Gastrocnemius medialis (tissue), 4 donors: ENCODE results near the gene TMEM108. TPM values are rescaled to one million over a fixed set of nuclear protein-coding genes. Genes with fewer than 3 reads are reported as not detected.

ENCODE experiments used
- ATAC-seq, 2 donors: fragments of 150-250 bp; one replicate each; pipeline ENCODE4 v1.9.1; 2016
- DNase-seq, 2 donors: peaks; one replicate each; pipeline ENCODE4 v3.0.0-alpha.2; 2019
- H3K27ac ChIP-seq, 4 donors: fragments of 200-600 bp; sonication (generic); 1 replicate in 1 of 4; 2 replicates in 3 of 4; pipeline ENCODE4 v1.5.1; 2016 to 2018; ENCODE audit warnings: mild to moderate bottlenecking in 2 of 4, moderate library complexity in 1 of 4
- H3K27me3 ChIP-seq, 3 donors: fragments of 200-600 bp; sonication (generic) in 2 of 3; 1 replicate in 1 of 3; 2 replicates in 2 of 3; pipeline versions ENCODE4 v1.5.1 to v1.6.0; 2016 to 2019; ENCODE audit warnings: mild to moderate bottlenecking in 1 of 3, moderate library complexity in 1 of 3
- H3K36me3 ChIP-seq, 2 donors: fragments of 200-600 bp; sonication (generic) in 1 of 2; one replicate each; pipeline ENCODE4 v1.5.1; 2017 to 2018
- H3K4me1 ChIP-seq, 2 donors: fragments of 200-600 bp; sonication (generic) in 1 of 2; one replicate each; pipeline ENCODE4 v1.5.1; 2016 to 2017; ENCODE audit warnings: mild to moderate bottlenecking in 2 of 2
- H3K4me3 ChIP-seq, 4 donors: fragments of 200-600 bp; sonication (generic) in 3 of 4; 1 replicate in 1 of 4; 2 replicates in 3 of 4; pipeline ENCODE4 v1.5.1; 2016 to 2019; ENCODE audit warnings: mild to moderate bottlenecking in 2 of 4
- H3K9me3 ChIP-seq, 3 donors: fragments of 200-600 bp; sonication (generic) in 2 of 3; 1 replicate in 1 of 3; 2 replicates in 2 of 3; pipeline ENCODE4 v1.5.1; 2016 to 2019
- CTCF ChIP-seq, 5 experiments: fragments of 450-650 bp in 3 of 5; fragments of 200-600 bp in 2 of 5; sonication (generic) in 2 of 5; IDR thresholded peaks in 4 of 5; conservative IDR thresholded peaks in 1 of 5; 1 replicate in 4 of 5; 2 replicates in 1 of 5; pipeline ENCODE4 v1.5.1; 2016 to 2019; ENCODE audit warnings: antibody characterized with exemption in 5 of 5, mild to moderate bottlenecking in 3 of 5, moderate library complexity in 3 of 5
- POLR2A ChIP-seq, 2 donors: fragments of 450-650 bp; IDR thresholded peaks; one replicate each; pipeline ENCODE4 v1.6.1; 2017; ENCODE audit warnings: antibody characterized with exemption in 2 of 2, mild to moderate bottlenecking in 2 of 2, moderate library complexity in 2 of 2
- in situ Hi-C, 4 donors: fragments of 200-750 bp; cut with MboI; loops; one replicate each; pipeline versions ENCODE4 v1.15.0 to v1.8.0; 2017; ENCODE audit warnings: low sequenced_read_pairs in 4 of 4
- intact Hi-C: fragments of 100-400 bp; cut with DNase I; formaldehyde crosslinking; loops from one replicate; pipeline ENCODE4 v1.15.1; 2023; ENCODE audit warnings: low total_unique reads
- total RNA-seq, 4 donors: library from RNA; depleted of rRNA; stranded (reverse); fragments of >200 nt; gene quantifications; one replicate each; pipeline versions ENCODE4 v1.1.0 to v1.2.3, GENCODE V29; 2016

Gene TMEM108
- total RNA-seq, 4 donors from 2014 or later = 1.1 to 3.7 (median 2.4) TPM

DNA sequence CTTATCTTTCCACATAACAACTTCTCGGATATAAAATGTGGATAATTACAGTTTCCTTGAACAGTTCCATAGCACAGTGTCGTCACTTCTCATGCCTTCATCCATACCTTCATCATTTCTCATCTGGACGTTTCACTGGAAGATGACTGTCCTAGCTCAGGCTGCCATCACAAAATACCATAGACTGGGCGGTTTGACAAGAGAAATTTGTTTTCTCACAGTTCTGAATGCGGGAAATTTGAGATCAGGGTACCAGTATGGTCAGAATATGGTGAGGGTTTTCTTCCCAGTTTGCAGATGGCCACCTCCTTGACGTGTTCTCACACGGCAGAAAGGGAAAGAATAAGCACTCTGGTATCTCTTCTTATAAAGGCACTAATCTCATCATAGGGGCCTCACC is 42.8 kb downstream of the TMEM108 start:
- H3K9me3 ChIP-seq = no peaks in the 10 kb centered on the region
- no peak for ATAC-seq
- TF ChIP-seq POLR2A (IDR thresholded peaks at IDR 0.05) (no peak), CTCF (IDR thresholded peaks at IDR 0.05 in 4 of 5, conservative IDR thresholded peaks at IDR 0.05 in 1 of 5) (no peak)
- no peaks in the 10 kb centered on the region for H3K27me3 ChIP-seq
- intact Hi-C loops = no loop called here
- no peak for DNase-seq
- no peak overlapping the region for H3K27ac ChIP-seq
- peaks cover 6 to 10% of the 10 kb centered on the region in 2 donors for H3K4me1 ChIP-seq
- peaks cover 0 to 5% of the 10 kb centered on the region in 2 donors for H3K36me3 ChIP-seq
- H3K4me3 ChIP-seq = no peak overlapping the region
- in situ Hi-C loops = no loop called here

DNA sequence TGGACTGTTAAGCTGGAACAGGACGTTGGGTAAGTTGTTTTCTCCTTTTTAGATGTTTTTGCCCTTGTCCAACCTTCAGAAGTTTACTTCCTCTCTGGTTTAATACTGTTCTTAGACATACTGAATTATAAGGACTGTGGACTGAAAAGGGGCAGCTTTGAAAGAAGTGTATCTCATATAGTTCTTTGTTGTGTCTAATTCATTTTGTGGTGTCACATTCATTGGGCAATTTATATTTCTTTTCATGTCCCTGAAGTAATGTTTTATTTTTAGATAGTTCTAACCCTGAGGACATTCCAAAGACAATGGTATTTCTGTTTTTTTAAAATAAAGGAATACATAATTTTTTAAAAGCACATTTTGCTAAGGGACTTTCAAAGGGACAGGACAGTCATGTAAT is 45.2 kb downstream of the TMEM108 start:
- DNase-seq = no peak
- Histone ChIP-seq H3K4me3 (no peak overlapping the region), H3K27ac (no peak overlapping the region), H3K9me3 (no peaks in the 10 kb centered on the region), H3K36me3 (peaks cover 0 to 5% of the 10 kb centered on the region in 2 donors), H3K4me1 (peaks cover 6 to 10% of the 10 kb centered on the region in 2 donors), H3K27me3 (no peaks in the 10 kb centered on the region)
- ATAC-seq = no peak
- in situ Hi-C loops = no loop called here
- TF ChIP-seq POLR2A (IDR thresholded peaks at IDR 0.05) (no peak), CTCF (IDR thresholded peaks at IDR 0.05 in 4 of 5, conservative IDR thresholded peaks at IDR 0.05 in 1 of 5) (no peak)
- intact Hi-C loops = no loop called here

GRCh38 chr3:133089906-133090485 is 51.8 kb downstream of the TMEM108 start:
- intact Hi-C loops = no loop called here
- TF ChIP-seq CTCF (IDR thresholded peaks at IDR 0.05 in 4 of 5, conservative IDR thresholded peaks at IDR 0.05 in 1 of 5) = no peak
- TF ChIP-seq POLR2A (IDR thresholded peaks at IDR 0.05) = no peak
- Histone ChIP-seq H3K36me3 (no peaks in the 10 kb centered on the region), H3K27me3 (no peaks in the 10 kb centered on the region), H3K4me1 (peaks cover 0 to 9% of the 10 kb centered on the region in 2 donors), H3K27ac (no peak overlapping the region), H3K4me3 (no peak overlapping the region), H3K9me3 (no peaks in the 10 kb centered on the region)
- in situ Hi-C loops = no loop called here
- ATAC-seq = no peak
- DNase-seq = no peak

DNA sequence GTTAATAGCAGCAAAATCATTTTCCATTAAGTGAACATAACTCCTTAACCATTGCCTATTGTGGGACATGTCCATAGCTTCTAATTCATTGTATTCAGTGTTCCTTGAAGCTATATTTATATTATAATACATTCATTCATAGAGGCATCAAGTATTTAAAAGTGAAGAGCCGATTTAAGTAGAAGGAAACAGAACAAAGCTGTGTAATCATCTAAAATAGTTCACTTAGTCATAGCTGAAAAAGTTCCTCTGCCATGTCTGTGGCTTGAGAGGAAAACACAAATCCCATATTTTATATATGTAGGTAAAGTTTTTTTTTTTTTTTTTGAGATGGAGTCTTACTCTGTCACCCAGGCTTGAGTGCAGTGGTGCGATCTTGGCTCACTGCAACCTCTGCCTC is 54.5 kb downstream of the TMEM108 start:
- ATAC-seq = no peak
- H3K4me3 ChIP-seq = no peak overlapping the region
- intact Hi-C loops = no loop called here
- no peaks in the 10 kb centered on the region for H3K27me3 ChIP-seq
- DNase-seq = no peak
- TF ChIP-seq POLR2A (IDR thresholded peaks at IDR 0.05) (no peak), CTCF (IDR thresholded peaks at IDR 0.05 in 4 of 5, conservative IDR thresholded peaks at IDR 0.05 in 1 of 5) (no peak)
- in situ Hi-C loops = no loop called here
- H3K9me3 ChIP-seq = no peaks in the 10 kb centered on the region
- H3K4me1 ChIP-seq = peaks cover 4 to 13% of the 10 kb centered on the region in 2 donors
- no peaks in the 10 kb centered on the region for H3K36me3 ChIP-seq
- H3K27ac ChIP-seq = no peak overlapping the region

GRCh38 chr3:133093366-133093765 is 55.2 kb downstream of the TMEM108 start:
- Histone ChIP-seq H3K4me1 (peaks cover 4 to 13% of the 10 kb centered on the region in 2 donors), H3K27ac (no peak overlapping the region), H3K9me3 (no peaks in the 10 kb centered on the region), H3K36me3 (no peaks in the 10 kb centered on the region), H3K27me3 (no peaks in the 10 kb centered on the region), H3K4me3 (no peak overlapping the region)
- DNase-seq (no peak), ATAC-seq (no peak)
- TF ChIP-seq CTCF (IDR thresholded peaks at IDR 0.05 in 4 of 5, conservative IDR thresholded peaks at IDR 0.05 in 1 of 5) = no peak
- no peak for TF ChIP-seq POLR2A (IDR thresholded peaks at IDR 0.05)
- in situ Hi-C loops (no loop called here), intact Hi-C loops (no loop called here)
